Measurements from ENCODE around the gene PPARG.
"Not testable (repeated sequence)": the region's sequence is repeated elsewhere in the genome, so short reads cannot be mapped to it uniquely, and the experiment has no call there.

Gene PPARG

GRCh38 chr3:12458901-12459300 lies 170.0 kb downstream of the PPARG start:
- DNase-seq (ENCODE audit: low read depth in 2 of 2): no peak

- DNase-seq (ENCODE audit: low read depth in 2 of 2): no peak
These were observed 171.3 kb downstream of the PPARG start for GRCh38 chr3:12460127-12460526.

- DNase-seq (ENCODE audit: low read depth in 2 of 2): no peak
These were observed 172.3 kb downstream of the PPARG start for GRCh38 chr3:12461097-12461649.

GRCh38 chr3:12462159-12462947 lies 173.5 kb downstream of the PPARG start:
- DNase-seq (ENCODE audit: low read depth in 2 of 2): no peak

GRCh38 chr3:12463686-12464085 lies 174.8 kb downstream of the PPARG start:
- no peak for DNase-seq (ENCODE audit: low read depth in 2 of 2)

GRCh38 chr3:12464181-12464580 lies 175.3 kb downstream of the PPARG start:
- DNase-seq (ENCODE audit: low read depth in 2 of 2): no peak

- DNase-seq (ENCODE audit: low read depth in 2 of 2): no peak
These were observed 176.4 kb downstream of the PPARG start for GRCh38 chr3:12465151-12465835.

GRCh38 chr3:12465836-12466225 lies 177.0 kb downstream of the PPARG start:
- DNase-seq (ENCODE audit: low read depth in 2 of 2): no peak

- no peak for DNase-seq (ENCODE audit: low read depth in 2 of 2)
These were observed 178.9 kb downstream of the PPARG start for GRCh38 chr3:12467746-12468145.

GRCh38 chr3:12468276-12468675 lies 179.4 kb downstream of the PPARG start:
- DNase-seq (ENCODE audit: low read depth in 2 of 2): no peak

- no peak for DNase-seq (ENCODE audit: low read depth in 2 of 2)
These were observed 179.9 kb downstream of the PPARG start for GRCh38 chr3:12468757-12469156.

GRCh38 chr3:12469222-12469621 lies 180.4 kb downstream of the PPARG start:
- DNase-seq (ENCODE audit: low read depth in 2 of 2): not testable (repeated sequence)

GRCh38 chr3:12470111-12470510 lies 181.2 kb downstream of the PPARG start:
- no peak for DNase-seq (ENCODE audit: low read depth in 2 of 2)

GRCh38 chr3:12470680-12471079 lies 181.8 kb downstream of the PPARG start:
- no peak for DNase-seq (ENCODE audit: low read depth in 2 of 2)

GRCh38 chr3:12471241-12471640 lies 182.4 kb downstream of the PPARG start:
- DNase-seq (ENCODE audit: low read depth in 2 of 2): peak; percentile 37 to 63

- no peak for DNase-seq (ENCODE audit: low read depth in 2 of 2)
These were observed 183.2 kb downstream of the PPARG start for GRCh38 chr3:12472000-12472610.

- no peak for DNase-seq (ENCODE audit: low read depth in 2 of 2)
These were observed 183.9 kb downstream of the PPARG start for GRCh38 chr3:12472796-12473195.

- DNase-seq (ENCODE audit: low read depth in 2 of 2): no peak
These were observed 184.6 kb downstream of the PPARG start for GRCh38 chr3:12473511-12473910.

- no peak for DNase-seq (ENCODE audit: low read depth in 2 of 2)
These were observed 187.5 kb downstream of the PPARG start for GRCh38 chr3:12476238-12476897.

- DNase-seq (ENCODE audit: low read depth in 2 of 2): no peak
These were observed 188.4 kb downstream of the PPARG start for GRCh38 chr3:12477256-12477655.

- no peak for DNase-seq (ENCODE audit: low read depth in 2 of 2)
These were observed 189.5 kb downstream of the PPARG start for GRCh38 chr3:12478326-12478725.

GRCh38 chr3:12479198-12479597 lies 190.3 kb downstream of the PPARG start:
- not testable (repeated sequence) for DNase-seq (ENCODE audit: low read depth in 2 of 2)
